Uterus (tissue), 2 donors: ENCODE data around the gene SSB.

Source experiments
- POLR2A ChIP-seq, 2 donors: fragments of 450-650 bp; IDR thresholded peaks; one replicate each; pipeline ENCODE4 v1.6.1; 2016; ENCODE audit warnings: antibody characterized with exemption in 2 of 2, mild to moderate bottlenecking in 1 of 2, moderate library complexity in 1 of 2
- TF ChIP-seq, protein P1 (sequence below), 4 experiments: fragments of 200-600 bp in 2 of 4; fragments of 450-650 bp in 2 of 4; sonication (generic) in 2 of 4; IDR thresholded peaks; one replicate each; pipeline ENCODE4 v1.5.1; 2016 to 2019; ENCODE audit warnings: antibody characterized with exemption in 4 of 4, mild to moderate bottlenecking in 2 of 4, moderate library complexity in 1 of 4

DNA sequence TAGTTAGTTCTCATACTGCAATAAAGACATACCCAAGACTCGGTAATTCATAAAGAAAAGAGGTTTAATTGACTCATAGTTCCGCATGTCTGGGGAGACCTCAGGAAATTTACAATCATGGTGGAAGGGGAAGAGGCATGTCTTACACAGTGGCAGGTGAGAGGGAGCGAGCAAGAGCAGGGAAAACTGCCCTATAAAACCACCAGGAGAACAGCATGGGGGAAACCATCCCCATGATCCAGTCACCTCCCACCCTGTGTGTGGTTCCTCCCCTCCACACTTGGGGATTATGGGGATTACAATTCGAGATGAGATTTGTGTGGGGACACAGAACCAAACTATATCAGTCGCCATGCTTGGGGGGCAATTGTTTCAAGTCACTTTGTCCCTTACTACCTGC, 1.1 kb upstream of the SSB start:
- TF ChIP-seq, protein P1, sequence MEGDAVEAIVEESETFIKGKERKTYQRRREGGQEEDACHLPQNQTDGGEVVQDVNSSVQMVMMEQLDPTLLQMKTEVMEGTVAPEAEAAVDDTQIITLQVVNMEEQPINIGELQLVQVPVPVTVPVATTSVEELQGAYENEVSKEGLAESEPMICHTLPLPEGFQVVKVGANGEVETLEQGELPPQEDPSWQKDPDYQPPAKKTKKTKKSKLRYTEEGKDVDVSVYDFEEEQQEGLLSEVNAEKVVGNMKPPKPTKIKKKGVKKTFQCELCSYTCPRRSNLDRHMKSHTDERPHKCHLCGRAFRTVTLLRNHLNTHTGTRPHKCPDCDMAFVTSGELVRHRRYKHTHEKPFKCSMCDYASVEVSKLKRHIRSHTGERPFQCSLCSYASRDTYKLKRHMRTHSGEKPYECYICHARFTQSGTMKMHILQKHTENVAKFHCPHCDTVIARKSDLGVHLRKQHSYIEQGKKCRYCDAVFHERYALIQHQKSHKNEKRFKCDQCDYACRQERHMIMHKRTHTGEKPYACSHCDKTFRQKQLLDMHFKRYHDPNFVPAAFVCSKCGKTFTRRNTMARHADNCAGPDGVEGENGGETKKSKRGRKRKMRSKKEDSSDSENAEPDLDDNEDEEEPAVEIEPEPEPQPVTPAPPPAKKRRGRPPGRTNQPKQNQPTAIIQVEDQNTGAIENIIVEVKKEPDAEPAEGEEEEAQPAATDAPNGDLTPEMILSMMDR (IDR thresholded peaks at IDR 0.05) = no peak
- no peak for TF ChIP-seq POLR2A (IDR thresholded peaks at IDR 0.05)
